ENCODE measurements around the gene ACSL6.
"Not testable (repeated sequence)": the region's sequence is repeated elsewhere in the genome, so short reads cannot be mapped to it uniquely, and the experiment has no call there.

Gene ACSL6

GRCh38 chr5:131942016-131942415 is 69.4 kb downstream of the ACSL6 start:
- H3K4me3 ChIP-seq (ENCODE audit: insufficient read depth, low read depth, low read length) = no peak overlapping the region
- no peaks in the 10 kb centered on the region for H3K27me3 ChIP-seq (ENCODE audit: control insufficient read depth, insufficient read depth, low read length, poor library complexity, severe bottlenecking)
- no peaks in the 10 kb centered on the region for H3K36me3 ChIP-seq (ENCODE audit: control insufficient read depth, insufficient read depth, low read length)
- no peak overlapping the region for H3K27ac ChIP-seq (ENCODE audit: insufficient read depth, low read depth, low read length, poor library complexity, severe bottlenecking)
- H3K4me1 ChIP-seq (ENCODE audit: control insufficient read depth, insufficient read depth, low read length) = no peaks in the 10 kb centered on the region
- no peaks in the 10 kb centered on the region for H3K9me3 ChIP-seq (ENCODE audit: control insufficient read depth, low read length)

GRCh38 chr5:131939690-131940345 is 71.6 kb downstream of the ACSL6 start:
- Histone ChIP-seq H3K27ac (ENCODE audit: insufficient read depth, low read depth, low read length, poor library complexity, severe bottlenecking) (no peak overlapping the region), H3K4me3 (ENCODE audit: insufficient read depth, low read depth, low read length) (no peak overlapping the region), H3K27me3 (ENCODE audit: control insufficient read depth, insufficient read depth, low read length, poor library complexity, severe bottlenecking) (no peaks in the 10 kb centered on the region), H3K9me3 (ENCODE audit: control insufficient read depth, low read length) (no peaks in the 10 kb centered on the region), H3K4me1 (ENCODE audit: control insufficient read depth, insufficient read depth, low read length) (no peaks in the 10 kb centered on the region), H3K36me3 (ENCODE audit: control insufficient read depth, insufficient read depth, low read length) (no peaks in the 10 kb centered on the region)
- WGBS, 2 experiments = 84 to 96% methylated on average over 2 to 3 of the region's 3 CpGs

- Histone ChIP-seq H3K27me3 (ENCODE audit: control insufficient read depth, insufficient read depth, low read length, poor library complexity, severe bottlenecking) (no peaks in the 10 kb centered on the region), H3K27ac (ENCODE audit: insufficient read depth, low read depth, low read length, poor library complexity, severe bottlenecking) (no peak overlapping the region), H3K4me3 (ENCODE audit: insufficient read depth, low read depth, low read length) (no peak overlapping the region), H3K4me1 (ENCODE audit: control insufficient read depth, insufficient read depth, low read length) (no peaks in the 10 kb centered on the region), H3K36me3 (ENCODE audit: control insufficient read depth, insufficient read depth, low read length) (no peaks in the 10 kb centered on the region), H3K9me3 (ENCODE audit: control insufficient read depth, low read length) (no peaks in the 10 kb centered on the region)
- 26 to 40% methylated on average over 1 to 2 of the region's 2 CpGs for WGBS, 2 experiments
Observed at GRCh38 chr5:131932235-131932634, 79.2 kb downstream of the ACSL6 start.

GRCh38 chr5:131928957-131929356 is 82.5 kb downstream of the ACSL6 start:
- Histone ChIP-seq H3K9me3 (ENCODE audit: control insufficient read depth, low read length) (no peaks in the 10 kb centered on the region), H3K4me3 (ENCODE audit: insufficient read depth, low read depth, low read length) (no peak overlapping the region)

GRCh38 chr5:131926168-131926567 is 85.3 kb downstream of the ACSL6 start:
- Histone ChIP-seq H3K4me1 (ENCODE audit: control insufficient read depth, insufficient read depth, low read length) (no peaks in the 10 kb centered on the region), H3K27ac (ENCODE audit: insufficient read depth, low read depth, low read length, poor library complexity, severe bottlenecking) (no peak overlapping the region), H3K9me3 (ENCODE audit: control insufficient read depth, low read length) (no peaks in the 10 kb centered on the region), H3K27me3 (ENCODE audit: control insufficient read depth, insufficient read depth, low read length, poor library complexity, severe bottlenecking) (no peaks in the 10 kb centered on the region), H3K36me3 (ENCODE audit: control insufficient read depth, insufficient read depth, low read length) (no peaks in the 10 kb centered on the region), H3K4me3 (ENCODE audit: insufficient read depth, low read depth, low read length) (no peak overlapping the region)
- WGBS, 2 experiments = 53 to 78% methylated on average over 2 to 3 of the region's 3 CpGs

More at GRCh38 chr5:131928957-131929356, 82.5 kb downstream of the ACSL6 start:
- H3K36me3 ChIP-seq (ENCODE audit: control insufficient read depth, insufficient read depth, low read length) = no peaks in the 10 kb centered on the region
- no peaks in the 10 kb centered on the region for H3K4me1 ChIP-seq (ENCODE audit: control insufficient read depth, insufficient read depth, low read length)
- no peak overlapping the region for H3K27ac ChIP-seq (ENCODE audit: insufficient read depth, low read depth, low read length, poor library complexity, severe bottlenecking)
- H3K27me3 ChIP-seq (ENCODE audit: control insufficient read depth, insufficient read depth, low read length, poor library complexity, severe bottlenecking) = no peaks in the 10 kb centered on the region

- Histone ChIP-seq H3K36me3 (ENCODE audit: control insufficient read depth, insufficient read depth, low read length) (no peaks in the 10 kb centered on the region), H3K27me3 (ENCODE audit: control insufficient read depth, insufficient read depth, low read length, poor library complexity, severe bottlenecking) (no peaks in the 10 kb centered on the region), H3K9me3 (ENCODE audit: control insufficient read depth, low read length) (no peaks in the 10 kb centered on the region), H3K4me1 (ENCODE audit: control insufficient read depth, insufficient read depth, low read length) (no peaks in the 10 kb centered on the region), H3K4me3 (ENCODE audit: insufficient read depth, low read depth, low read length) (no peak overlapping the region), H3K27ac (ENCODE audit: insufficient read depth, low read depth, low read length, poor library complexity, severe bottlenecking) (no peak overlapping the region)
- WGBS, 2 experiments = 58 to 68% methylated on average over 2 of the region's 2 CpGs
Observed at GRCh38 chr5:131916481-131916880, 95.0 kb downstream of the ACSL6 start.

- Histone ChIP-seq H3K36me3 (ENCODE audit: control insufficient read depth, insufficient read depth, low read length) (no peaks in the 10 kb centered on the region), H3K4me1 (ENCODE audit: control insufficient read depth, insufficient read depth, low read length) (no peaks in the 10 kb centered on the region), H3K9me3 (ENCODE audit: control insufficient read depth, low read length) (no peaks in the 10 kb centered on the region), H3K27ac (ENCODE audit: insufficient read depth, low read depth, low read length, poor library complexity, severe bottlenecking) (no peak overlapping the region), H3K4me3 (ENCODE audit: insufficient read depth, low read depth, low read length) (no peak overlapping the region), H3K27me3 (ENCODE audit: control insufficient read depth, insufficient read depth, low read length, poor library complexity, severe bottlenecking) (no peaks in the 10 kb centered on the region)
Observed at GRCh38 chr5:131914472-131914871, 97.0 kb downstream of the ACSL6 start.

- Histone ChIP-seq H3K9me3 (ENCODE audit: control insufficient read depth, low read length) (no peaks in the 10 kb centered on the region), H3K27me3 (ENCODE audit: control insufficient read depth, insufficient read depth, low read length, poor library complexity, severe bottlenecking) (no peaks in the 10 kb centered on the region), H3K36me3 (ENCODE audit: control insufficient read depth, insufficient read depth, low read length) (no peaks in the 10 kb centered on the region), H3K27ac (ENCODE audit: insufficient read depth, low read depth, low read length, poor library complexity, severe bottlenecking) (no peak overlapping the region), H3K4me3 (ENCODE audit: insufficient read depth, low read depth, low read length) (no peak overlapping the region), H3K4me1 (ENCODE audit: control insufficient read depth, insufficient read depth, low read length) (no peaks in the 10 kb centered on the region)
- WGBS, 2 experiments = 76 to 82% methylated on average over 3 of the region's 3 CpGs
Observed at GRCh38 chr5:131913603-131914002, 97.9 kb downstream of the ACSL6 start.

GRCh38 chr5:131906668-131907067 is 104.8 kb downstream of the ACSL6 start:
- Histone ChIP-seq H3K27me3 (ENCODE audit: control insufficient read depth, insufficient read depth, low read length, poor library complexity, severe bottlenecking) (no peaks in the 10 kb centered on the region), H3K4me3 (ENCODE audit: insufficient read depth, low read depth, low read length) (no peak overlapping the region), H3K4me1 (ENCODE audit: control insufficient read depth, insufficient read depth, low read length) (no peaks in the 10 kb centered on the region), H3K9me3 (ENCODE audit: control insufficient read depth, low read length) (peaks cover 3% of the 10 kb centered on the region), H3K27ac (ENCODE audit: insufficient read depth, low read depth, low read length, poor library complexity, severe bottlenecking) (no peak overlapping the region), H3K36me3 (ENCODE audit: control insufficient read depth, insufficient read depth, low read length) (no peaks in the 10 kb centered on the region)
- WGBS, 2 experiments = 78 to 100% methylated on average over 1 of the region's 2 CpGs

- H3K4me3 ChIP-seq (ENCODE audit: insufficient read depth, low read depth, low read length); H3K9me3 ChIP-seq (ENCODE audit: control insufficient read depth, low read length); H3K27ac ChIP-seq (ENCODE audit: insufficient read depth, low read depth, low read length, poor library complexity, severe bottlenecking); H3K4me1 ChIP-seq (ENCODE audit: control insufficient read depth, insufficient read depth, low read length); H3K27me3 ChIP-seq (ENCODE audit: control insufficient read depth, insufficient read depth, low read length, poor library complexity, severe bottlenecking); H3K36me3 ChIP-seq (ENCODE audit: control insufficient read depth, insufficient read depth, low read length): not testable (repeated sequence)
- WGBS, 2 experiments = 100% methylated on average over 1 of the region's 1 CpG; no CpG with 5 or more reads in 1 of the 2 experiments
Observed at GRCh38 chr5:131902266-131902665, 109.2 kb downstream of the ACSL6 start.
